ENCODE results near the gene STAG2.
"Not testable (repeated sequence)": the region's sequence is repeated elsewhere in the genome, so short reads cannot be mapped to it uniquely, and the experiment has no call there.

The STAG2 gene

DNA sequence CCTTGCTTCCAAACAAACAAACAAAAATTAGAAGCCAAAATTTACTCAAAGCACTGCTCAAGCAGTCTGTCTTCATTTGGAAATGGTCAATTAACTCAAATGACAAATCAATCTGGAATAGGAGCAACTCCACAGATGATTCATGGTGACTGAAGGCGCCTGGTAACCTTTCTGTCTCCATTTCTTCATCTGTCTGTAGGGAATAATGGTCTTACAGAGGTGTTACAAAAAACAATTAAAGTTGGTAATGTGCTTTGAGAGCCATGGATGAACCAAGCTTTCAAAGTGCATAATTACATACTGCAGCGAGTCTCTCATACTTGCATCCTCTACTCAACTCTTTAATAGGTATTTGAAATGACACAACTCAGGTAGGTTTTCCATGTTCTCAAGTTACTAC is 38.3 kb upstream of the STAG2 start:
- Histone ChIP-seq H4K20me1 (ENCODE audit: insufficient read depth, low read length) (no peaks in the 10 kb centered on the region), H2AFZ (ENCODE audit: low read depth, low read length) (no peak overlapping the region), H3K27me3 (ENCODE audit: low read depth, low read length) (no peaks in the 10 kb centered on the region), H3K9ac (ENCODE audit: low read length) (no peak overlapping the region), H3K9me3 (ENCODE audit: insufficient read depth, low read length) (no peaks in the 10 kb centered on the region), H3K4me2 (ENCODE audit: low read length) (no peak overlapping the region), H3K4me1 (ENCODE audit: low read length) (no peaks in the 10 kb centered on the region), H3K79me2 (ENCODE audit: low read length) (no peaks in the 10 kb centered on the region), H3K4me3 (ENCODE audit: low read length) (no peak overlapping the region), H3K36me3 (replicated peaks; ENCODE audit: low read depth, low read length) (no peaks in the 10 kb centered on the region), H3K27ac (ENCODE audit: low read length) (no peak overlapping the region)
- TF ChIP-seq EZH2phosphoT487 (IDR thresholded peaks at IDR 0.05; ENCODE audit: low read depth): no peak
- TF ChIP-seq, protein P1, sequence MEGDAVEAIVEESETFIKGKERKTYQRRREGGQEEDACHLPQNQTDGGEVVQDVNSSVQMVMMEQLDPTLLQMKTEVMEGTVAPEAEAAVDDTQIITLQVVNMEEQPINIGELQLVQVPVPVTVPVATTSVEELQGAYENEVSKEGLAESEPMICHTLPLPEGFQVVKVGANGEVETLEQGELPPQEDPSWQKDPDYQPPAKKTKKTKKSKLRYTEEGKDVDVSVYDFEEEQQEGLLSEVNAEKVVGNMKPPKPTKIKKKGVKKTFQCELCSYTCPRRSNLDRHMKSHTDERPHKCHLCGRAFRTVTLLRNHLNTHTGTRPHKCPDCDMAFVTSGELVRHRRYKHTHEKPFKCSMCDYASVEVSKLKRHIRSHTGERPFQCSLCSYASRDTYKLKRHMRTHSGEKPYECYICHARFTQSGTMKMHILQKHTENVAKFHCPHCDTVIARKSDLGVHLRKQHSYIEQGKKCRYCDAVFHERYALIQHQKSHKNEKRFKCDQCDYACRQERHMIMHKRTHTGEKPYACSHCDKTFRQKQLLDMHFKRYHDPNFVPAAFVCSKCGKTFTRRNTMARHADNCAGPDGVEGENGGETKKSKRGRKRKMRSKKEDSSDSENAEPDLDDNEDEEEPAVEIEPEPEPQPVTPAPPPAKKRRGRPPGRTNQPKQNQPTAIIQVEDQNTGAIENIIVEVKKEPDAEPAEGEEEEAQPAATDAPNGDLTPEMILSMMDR (IDR thresholded peaks at IDR 0.05; ENCODE audit: low read depth, low read length): no peak

GRCh38 chrX:123924186-123924585 is 37.3 kb upstream of the STAG2 start:
- H3K4me3 ChIP-seq (ENCODE audit: low read length): no peak overlapping the region

DNA sequence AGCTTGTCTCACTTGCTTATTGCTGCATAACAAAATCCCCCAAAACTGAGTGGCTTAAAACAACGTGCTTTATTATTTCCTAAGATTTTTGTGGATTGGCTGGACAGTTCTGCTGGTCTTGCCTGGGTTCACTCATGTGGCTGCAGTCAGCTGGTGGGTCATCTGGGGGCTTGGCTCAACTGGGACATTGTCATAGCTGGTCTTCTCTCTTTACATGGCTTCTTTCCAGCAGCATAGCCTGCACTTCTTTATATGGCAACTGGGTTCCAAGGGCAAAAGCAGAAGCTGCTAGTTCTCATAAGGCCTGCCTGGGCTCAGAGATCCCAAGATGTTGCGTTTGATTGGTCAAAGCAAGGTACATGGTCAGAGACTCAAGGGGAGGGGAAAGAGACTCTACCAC is 33.7 kb upstream of the STAG2 start:
- Histone ChIP-seq H2AFZ (ENCODE audit: low read depth, low read length) (no peak overlapping the region), H4K20me1 (ENCODE audit: insufficient read depth, low read length) (no peaks in the 10 kb centered on the region), H3K79me2 (ENCODE audit: low read length) (no peaks in the 10 kb centered on the region), H3K27ac (ENCODE audit: low read length) (no peak overlapping the region), H3K4me3 (ENCODE audit: low read length) (no peak overlapping the region), H3K36me3 (replicated peaks; ENCODE audit: low read depth, low read length) (no peaks in the 10 kb centered on the region), H3K9ac (ENCODE audit: low read length) (no peak overlapping the region), H3K9me3 (ENCODE audit: insufficient read depth, low read length) (no peaks in the 10 kb centered on the region), H3K4me2 (ENCODE audit: low read length) (no peak overlapping the region), H3K27me3 (ENCODE audit: low read depth, low read length) (no peaks in the 10 kb centered on the region), H3K4me1 (ENCODE audit: low read length) (no peaks in the 10 kb centered on the region)
- TF ChIP-seq, protein P1 (IDR thresholded peaks at IDR 0.05; ENCODE audit: low read depth, low read length): no peak
- no peak for TF ChIP-seq EZH2phosphoT487 (IDR thresholded peaks at IDR 0.05; ENCODE audit: low read depth)

More at GRCh38 chrX:123924186-123924585, 37.3 kb upstream of the STAG2 start:
- H4K20me1 ChIP-seq (ENCODE audit: insufficient read depth, low read length): no peaks in the 10 kb centered on the region
- TF ChIP-seq, protein P1 (IDR thresholded peaks at IDR 0.05; ENCODE audit: low read depth, low read length): no peak
- TF ChIP-seq EZH2phosphoT487 (IDR thresholded peaks at IDR 0.05; ENCODE audit: low read depth): no peak
- no peaks in the 10 kb centered on the region for H3K79me2 ChIP-seq (ENCODE audit: low read length)
- H2AFZ ChIP-seq (ENCODE audit: low read depth, low read length): no peak overlapping the region
- no peaks in the 10 kb centered on the region for H3K9me3 ChIP-seq (ENCODE audit: insufficient read depth, low read length)
- H3K4me2 ChIP-seq (ENCODE audit: low read length): no peak overlapping the region
- H3K36me3 ChIP-seq (replicated peaks; ENCODE audit: low read depth, low read length): no peaks in the 10 kb centered on the region
- no peaks in the 10 kb centered on the region for H3K4me1 ChIP-seq (ENCODE audit: low read length)
- H3K27me3 ChIP-seq (ENCODE audit: low read depth, low read length): no peaks in the 10 kb centered on the region
- H3K9ac ChIP-seq (ENCODE audit: low read length): no peak overlapping the region
- H3K27ac ChIP-seq (ENCODE audit: low read length): no peak overlapping the region

DNA sequence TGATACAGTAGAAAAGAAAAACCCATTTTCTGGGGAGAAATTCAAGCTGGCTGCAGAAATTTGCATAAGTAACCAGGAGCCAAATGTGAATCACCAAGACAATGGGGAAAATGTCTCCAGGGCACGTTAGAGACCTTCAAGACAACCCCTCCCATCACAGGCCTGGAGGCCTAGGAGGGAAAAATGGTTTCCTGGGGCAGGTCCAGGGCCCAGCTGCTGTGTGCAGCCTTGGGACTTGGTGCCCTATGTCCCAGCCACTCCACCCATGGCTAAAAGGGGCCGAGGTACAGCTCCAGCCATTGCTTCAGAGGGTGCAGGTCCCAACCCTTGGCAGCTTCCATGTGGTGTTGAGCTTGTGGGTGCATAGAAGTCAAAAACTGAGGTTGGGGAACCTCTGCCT is 29.5 kb upstream of the STAG2 start:
- not testable (repeated sequence) for H3K9me3 ChIP-seq (ENCODE audit: insufficient read depth, low read length); H3K4me3 ChIP-seq (ENCODE audit: low read length); H3K27ac ChIP-seq (ENCODE audit: low read length); H4K20me1 ChIP-seq (ENCODE audit: insufficient read depth, low read length); H3K79me2 ChIP-seq (ENCODE audit: low read length); H3K4me1 ChIP-seq (ENCODE audit: low read length); H3K4me2 ChIP-seq (ENCODE audit: low read length); H3K27me3 ChIP-seq (ENCODE audit: low read depth, low read length); H2AFZ ChIP-seq (ENCODE audit: low read depth, low read length); H3K9ac ChIP-seq (ENCODE audit: low read length); H3K36me3 ChIP-seq (replicated peaks; ENCODE audit: low read depth, low read length)

- H3K79me2 ChIP-seq (ENCODE audit: low read length): no peaks in the 10 kb centered on the region
- H3K9me3 ChIP-seq (ENCODE audit: insufficient read depth, low read length): no peaks in the 10 kb centered on the region
- H4K20me1 ChIP-seq (ENCODE audit: insufficient read depth, low read length): no peaks in the 10 kb centered on the region
- no peak overlapping the region for H3K27ac ChIP-seq (ENCODE audit: low read length)
- no peaks in the 10 kb centered on the region for H3K36me3 ChIP-seq (replicated peaks; ENCODE audit: low read depth, low read length)
- H3K9ac ChIP-seq (ENCODE audit: low read length): no peak overlapping the region
- H3K27me3 ChIP-seq (ENCODE audit: low read depth, low read length): no peaks in the 10 kb centered on the region
- no peak overlapping the region for H2AFZ ChIP-seq (ENCODE audit: low read depth, low read length)
- no peak overlapping the region for H3K4me3 ChIP-seq (ENCODE audit: low read length)
- TF ChIP-seq EZH2phosphoT487 (IDR thresholded peaks at IDR 0.05; ENCODE audit: low read depth): no peak
- TF ChIP-seq, protein P1 (IDR thresholded peaks at IDR 0.05; ENCODE audit: low read depth, low read length): no peak
- no peak overlapping the region for H3K4me2 ChIP-seq (ENCODE audit: low read length)
- H3K4me1 ChIP-seq (ENCODE audit: low read length): peaks cover 17% of the 10 kb centered on the region
These were observed 18.4 kb upstream of the STAG2 start for GRCh38 chrX:123943074-123943473.
